OCI-LY3 (cell line): ENCODE results near the gene FAM50A.

Experiments used
- H2AFZ ChIP-seq: fragments of 200-600, 300-600 bp; shearing (Covaris generic); 2 replicates; pipeline ENCODE4 v1.6.0; 2014; ENCODE audit warnings: antibody characterized with exemption, low read depth, low read length
- H3K27ac ChIP-seq: fragments of 200-600, 300-600 bp; sonication (generic); 2 replicates; pipeline ENCODE4 v1.5.1; 2014; ENCODE audit warnings: mild to moderate bottlenecking, low read length, moderate library complexity, mixed read lengths
- H3K27me3 ChIP-seq: fragments of 200-600, 300-600 bp; sonication (generic); 2 replicates; pipeline ENCODE4 v1.6.1; 2014; ENCODE audit warnings: low read depth, low read length, mixed read lengths
- H3K36me3 ChIP-seq: fragments of 200-600, 300-600 bp; sonication (generic); replicated peaks from 2 replicates; pipeline ENCODE3; 2014; ENCODE audit warnings: low read depth, low read length, mixed read lengths
- H3K4me1 ChIP-seq: fragments of 300-600, 200-600 bp; sonication (generic); 2 replicates; pipeline ENCODE4 v1.6.1; 2014; ENCODE audit warnings: low read length, mixed read lengths
- H3K4me2 ChIP-seq: fragments of 200-600, 300-600 bp; sonication (generic); 2 replicates; pipeline ENCODE4 v1.6.1; 2014; ENCODE audit warnings: low read length, mixed read lengths
- H3K4me3 ChIP-seq: fragments of 300-600, 200-600 bp; sonication (generic); 2 replicates; pipeline ENCODE4 v1.5.1; 2014; ENCODE audit warnings: antibody characterized with exemption, mild to moderate bottlenecking, low read length, moderate library complexity
- H3K79me2 ChIP-seq: fragments of 300-600, 200-600 bp; shearing (Covaris generic); 2 replicates; pipeline ENCODE4 v1.6.1; 2014; ENCODE audit warnings: mild to moderate bottlenecking, low read length, mixed read lengths
- H3K9ac ChIP-seq: fragments of 300-600, 200-600 bp; shearing (Covaris generic); 2 replicates; pipeline ENCODE4 v1.6.0; 2014; ENCODE audit warnings: mild to moderate bottlenecking, low read length, moderate library complexity
- H3K9me3 ChIP-seq: fragments of 200-600, 300-600 bp; shearing (Covaris generic); 2 replicates; pipeline ENCODE4 v1.6.1; 2014; ENCODE audit warnings: low read length, mixed read lengths; ENCODE audit not compliant: insufficient read depth
- H4K20me1 ChIP-seq: fragments of 200-600, 300-600 bp; sonication (generic); 2 replicates; pipeline ENCODE4 v1.6.1; 2016; ENCODE audit warnings: low read length, mixed read lengths; ENCODE audit not compliant: insufficient read depth
- EZH2phosphoT487 ChIP-seq: fragments of 200-600 bp; shearing (Covaris generic); IDR thresholded peaks from 2 replicates; pipeline ENCODE4 v1.6.1; 2018; ENCODE audit warnings: antibody characterized with exemption, mixed run types, low read depth
- TF ChIP-seq, protein P1 (sequence below): fragments of 200-600, 300-600 bp; sonication (generic); IDR thresholded peaks from 2 replicates; pipeline ENCODE4 v1.5.1; 2014; ENCODE audit warnings: antibody characterized with exemption, low read length, low read depth

FAM50A gene

DNA sequence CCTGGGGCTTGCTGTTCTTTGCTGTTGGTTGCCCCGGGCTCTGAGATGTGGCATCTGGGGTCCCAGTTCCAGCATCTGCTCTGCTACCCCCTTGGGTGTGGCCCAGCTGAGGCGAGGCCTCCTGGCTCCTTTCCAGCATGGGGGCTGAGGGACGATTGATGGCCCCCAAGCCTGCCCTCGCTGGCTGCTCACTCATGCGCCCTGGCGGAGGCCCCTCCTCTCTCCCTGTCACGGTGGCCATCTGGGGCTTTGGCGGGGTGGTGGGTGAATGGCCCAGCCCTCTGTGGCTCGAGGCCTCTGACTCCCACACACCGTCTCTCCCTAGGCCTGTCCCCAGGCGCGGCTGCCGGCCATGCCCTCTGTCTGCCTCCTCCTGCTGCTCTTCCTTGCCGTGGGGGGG, 15.9 kb downstream of the FAM50A start:
- Histone ChIP-seq H3K27me3 (no peaks in the 10 kb centered on the region), H3K4me3 (no peak overlapping the region), H3K79me2 (peaks cover 14% of the 10 kb centered on the region; the same call in 1 of the 2 replicates), H2AFZ (no peak overlapping the region), H3K9me3 (no peaks in the 10 kb centered on the region), H3K36me3 (no peaks in the 10 kb centered on the region), H4K20me1 (peaks cover 5% of the 10 kb centered on the region; the same call in 1 of the 2 replicates), H3K9ac (no peak overlapping the region), H3K4me1 (peaks cover 9% of the 10 kb centered on the region), H3K4me2 (peak overlapping the region; percentile 88; the same call in 1 of the 2 replicates), H3K27ac (no peak overlapping the region)
- no peak for TF ChIP-seq EZH2phosphoT487
- TF ChIP-seq, protein P1, sequence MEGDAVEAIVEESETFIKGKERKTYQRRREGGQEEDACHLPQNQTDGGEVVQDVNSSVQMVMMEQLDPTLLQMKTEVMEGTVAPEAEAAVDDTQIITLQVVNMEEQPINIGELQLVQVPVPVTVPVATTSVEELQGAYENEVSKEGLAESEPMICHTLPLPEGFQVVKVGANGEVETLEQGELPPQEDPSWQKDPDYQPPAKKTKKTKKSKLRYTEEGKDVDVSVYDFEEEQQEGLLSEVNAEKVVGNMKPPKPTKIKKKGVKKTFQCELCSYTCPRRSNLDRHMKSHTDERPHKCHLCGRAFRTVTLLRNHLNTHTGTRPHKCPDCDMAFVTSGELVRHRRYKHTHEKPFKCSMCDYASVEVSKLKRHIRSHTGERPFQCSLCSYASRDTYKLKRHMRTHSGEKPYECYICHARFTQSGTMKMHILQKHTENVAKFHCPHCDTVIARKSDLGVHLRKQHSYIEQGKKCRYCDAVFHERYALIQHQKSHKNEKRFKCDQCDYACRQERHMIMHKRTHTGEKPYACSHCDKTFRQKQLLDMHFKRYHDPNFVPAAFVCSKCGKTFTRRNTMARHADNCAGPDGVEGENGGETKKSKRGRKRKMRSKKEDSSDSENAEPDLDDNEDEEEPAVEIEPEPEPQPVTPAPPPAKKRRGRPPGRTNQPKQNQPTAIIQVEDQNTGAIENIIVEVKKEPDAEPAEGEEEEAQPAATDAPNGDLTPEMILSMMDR, result no peak

DNA sequence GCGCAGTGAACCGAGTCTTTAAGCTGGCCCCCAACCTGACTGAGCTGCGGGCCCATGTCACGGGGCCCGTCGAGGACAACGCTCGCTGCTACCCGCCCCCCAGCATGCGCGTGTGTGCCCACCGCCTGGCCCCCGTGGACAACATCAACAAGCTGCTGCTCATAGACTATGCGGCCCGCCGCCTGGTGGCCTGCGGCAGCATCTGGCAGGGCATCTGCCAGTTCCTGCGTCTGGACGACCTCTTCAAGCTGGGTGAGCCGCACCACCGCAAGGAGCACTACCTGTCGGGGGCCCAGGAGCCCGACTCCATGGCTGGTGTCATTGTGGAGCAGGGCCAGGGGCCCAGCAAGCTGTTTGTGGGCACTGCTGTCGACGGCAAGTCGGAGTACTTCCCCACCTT, 16.4 kb downstream of the FAM50A start:
- Histone ChIP-seq H3K4me3 (no peak overlapping the region), H3K36me3 (no peaks in the 10 kb centered on the region), H3K4me2 (no peak overlapping the region), H3K27me3 (no peaks in the 10 kb centered on the region), H3K27ac (no peak overlapping the region), H4K20me1 (peaks cover 5% of the 10 kb centered on the region; the same call in 1 of the 2 replicates), H3K79me2 (peaks cover 14% of the 10 kb centered on the region; the same call in 1 of the 2 replicates), H3K4me1 (peaks cover 9% of the 10 kb centered on the region), H3K9me3 (no peaks in the 10 kb centered on the region), H2AFZ (no peak overlapping the region), H3K9ac (no peak overlapping the region)
- TF ChIP-seq, protein P1, result no peak
- TF ChIP-seq EZH2phosphoT487, result no peak

DNA sequence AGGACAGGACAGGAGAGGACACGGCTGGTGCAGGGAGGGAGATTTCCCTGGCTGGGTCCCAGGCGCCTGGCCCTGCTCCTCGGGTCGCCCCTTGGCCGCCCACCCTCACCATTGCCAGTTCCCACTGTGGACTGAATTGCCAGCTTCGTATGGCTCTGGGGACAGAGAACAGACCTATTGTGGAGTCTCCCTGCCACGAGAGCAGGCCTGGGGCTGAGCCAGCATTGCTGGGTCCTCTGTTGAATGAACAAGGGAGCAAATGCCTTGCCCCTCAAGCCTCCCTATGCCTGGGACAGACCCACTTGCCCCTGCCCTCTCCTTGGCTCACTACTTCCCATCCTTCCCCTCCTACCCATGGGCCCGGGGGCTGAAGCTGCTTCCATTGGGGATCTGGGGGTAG, 18.5 kb downstream of the FAM50A start:
- H3K9me3 ChIP-seq, result no peaks in the 10 kb centered on the region
- TF ChIP-seq, protein P1, result no peak
- TF ChIP-seq EZH2phosphoT487, result no peak
- H2AFZ ChIP-seq, result no peak overlapping the region
- peaks cover 5% of the 10 kb centered on the region; the same call in 1 of the 2 replicates for H4K20me1 ChIP-seq
- H3K27me3 ChIP-seq, result no peaks in the 10 kb centered on the region
- H3K4me2 ChIP-seq, result no peak overlapping the region
- no peak overlapping the region for H3K4me3 ChIP-seq
- H3K36me3 ChIP-seq, result no peaks in the 10 kb centered on the region
- peaks cover 14% of the 10 kb centered on the region; the same call in 1 of the 2 replicates for H3K79me2 ChIP-seq
- peaks cover 6% of the 10 kb centered on the region; the same call in 1 of the 2 replicates for H3K4me1 ChIP-seq
- H3K27ac ChIP-seq, result no peak overlapping the region
- no peak overlapping the region for H3K9ac ChIP-seq

DNA sequence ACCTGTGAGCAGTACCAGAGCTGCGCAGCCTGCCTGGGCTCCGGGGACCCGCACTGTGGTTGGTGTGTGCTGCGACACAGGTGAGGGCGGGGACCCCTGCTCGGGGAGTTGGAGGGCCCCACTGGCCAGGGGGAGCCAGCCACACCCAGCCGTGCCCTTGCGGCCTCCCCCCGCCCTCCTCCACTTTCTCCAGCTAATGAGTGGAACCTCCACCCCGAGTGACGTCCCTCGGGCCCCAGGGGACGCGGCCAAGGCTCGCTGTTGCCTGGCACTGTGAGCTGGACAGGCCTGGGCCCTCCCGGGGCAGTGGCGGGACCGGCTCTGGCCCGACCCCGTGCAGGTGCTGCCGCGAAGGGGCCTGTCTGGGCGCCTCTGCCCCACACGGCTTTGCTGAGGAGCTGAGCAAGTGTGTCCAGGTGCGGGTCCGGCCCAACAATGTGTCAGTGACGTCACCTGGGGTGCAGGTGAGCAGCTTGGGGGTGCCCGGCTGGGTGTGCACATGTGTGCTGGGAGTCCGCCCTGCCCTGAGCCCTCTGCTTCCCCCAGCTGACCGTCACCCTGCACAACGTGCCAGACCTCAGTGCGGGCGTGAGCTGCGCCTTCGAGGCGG, 19.8 kb downstream of the FAM50A start:
- H4K20me1 ChIP-seq, result peaks cover 5% of the 10 kb centered on the region; the same call in 1 of the 2 replicates
- TF ChIP-seq, protein P1, result no peak
- no peak for TF ChIP-seq EZH2phosphoT487
- H3K9me3 ChIP-seq, result no peaks in the 10 kb centered on the region
- peaks cover 5% of the 10 kb centered on the region; the same call in 1 of the 2 replicates for H3K4me1 ChIP-seq
- no peaks in the 10 kb centered on the region for H3K27me3 ChIP-seq
- H3K4me3 ChIP-seq, result no peak overlapping the region
- H3K27ac ChIP-seq, result no peak overlapping the region
- H2AFZ ChIP-seq, result no peak overlapping the region
- H3K9ac ChIP-seq, result no peak overlapping the region
- no peaks in the 10 kb centered on the region for H3K36me3 ChIP-seq
- peaks cover 10% of the 10 kb centered on the region; the same call in 1 of the 2 replicates for H3K79me2 ChIP-seq
- H3K4me2 ChIP-seq, result no peak overlapping the region
